Endothelial cell of umbilical vein (primary cell): ENCODE measurements around the gene SLC8A1. TPM values are rescaled to one million over a fixed set of nuclear protein-coding genes. Genes with fewer than 3 reads are reported as not detected.

Source experiments
- BruUV-seq: library from RNA; stranded (reverse); fragments of 400-500 nt; replicated peaks from 2 replicates; lab custom pipeline; 2021; lab: Mats Ljungman, UMichigan
- CTCF ChIA-PET: fragments of 300-600, 350-600 bp; sonication (Branson Sonifier 250); formaldehyde crosslinking; loops from one replicate; lab custom pipeline; 2021; ENCODE audit warnings: antibody characterized with exemption, inconsistent platforms; lab: Charles Lee
- POLR2A ChIA-PET: fragments of 300-600, 350-600 bp; sonication (Branson Sonifier 250); formaldehyde crosslinking; loops from one replicate; lab custom pipeline; 2021; ENCODE audit warnings: antibody characterized with exemption, inconsistent platforms; lab: Charles Lee
- DNase-seq: peaks from one replicate; pipeline ENCODE4 v3.0.0-alpha.2; 2011; ENCODE audit warnings: low read depth, low spot score
- FAIRE-seq: peaks from 2 replicates; lab custom pipeline; 2011; peaks lifted over from hg19 to GRCh38; lab: Jason Lieb, UNC
- H2AFZ ChIP-seq: 2 replicates; pipeline ENCODE4 v1.6.0; 2012; ENCODE audit warnings: low read depth, low read length, control low read depth, inconsistent platforms
- H3K27ac ChIP-seq: 2 replicates; pipeline ENCODE4 v1.5.1; 2011; ENCODE audit warnings: low read depth, mild to moderate bottlenecking, control low read depth, low read length, moderate library complexity; ENCODE audit not compliant: insufficient read depth
- H3K27me3 ChIP-seq, 2 experiments: 2 replicates each; pipeline versions ENCODE4 v1.6.0 to v1.6.1; 2011; ENCODE audit warnings: low read length in 2 of 2, mixed read lengths in 1 of 2; ENCODE audit not compliant: control insufficient read depth in 2 of 2, insufficient read depth in 2 of 2
- H3K36me3 ChIP-seq, 2 experiments: 2 replicates in 1 of 2; 3 replicates in 1 of 2; pipeline ENCODE4 v1.5.1; 2011; ENCODE audit warnings: low read length in 2 of 2, mild to moderate bottlenecking in 1 of 2, moderate library complexity in 1 of 2; ENCODE audit not compliant: control insufficient read depth in 2 of 2, insufficient read depth in 2 of 2; ENCODE audit errors: extremely low read depth in 1 of 2
- H3K4me1 ChIP-seq: 3 replicates; pipeline ENCODE4 v1.5.1; 2011; ENCODE audit warnings: mild to moderate bottlenecking, low read length; ENCODE audit not compliant: control insufficient read depth, insufficient read depth; ENCODE audit errors: extremely low read depth
- H3K4me2 ChIP-seq: 2 replicates; pipeline ENCODE4 v1.6.1; 2011; ENCODE audit warnings: low read length, control low read depth, mixed read lengths; ENCODE audit not compliant: insufficient read depth
- H3K4me3 ChIP-seq, 3 experiments: fragments of 200-600 bp in 1 of 3; sonication (generic), shearing (Covaris generic) in 1 of 3; replicated peaks in 1 of 3; 2 replicates each; pipeline ENCODE4 v1.5.1; 2011 to 2016; ENCODE audit warnings: control low read depth in 3 of 3, low read length in 3 of 3, mild to moderate bottlenecking in 2 of 3, inconsistent platforms in 1 of 3, low read depth in 1 of 3, moderate library complexity in 1 of 3; ENCODE audit not compliant: insufficient read depth in 1 of 3
- H3K79me2 ChIP-seq: 2 replicates; pipeline ENCODE4 v1.6.0; 2012; ENCODE audit warnings: low read length, inconsistent platforms; ENCODE audit not compliant: control insufficient read depth, insufficient read depth
- H3K9ac ChIP-seq: replicated peaks from 2 replicates; pipeline ENCODE3; 2011; ENCODE audit warnings: low read length, control low read depth; ENCODE audit not compliant: insufficient read depth; ENCODE audit errors: extremely low read depth
- H3K9me1 ChIP-seq: replicated peaks from 3 replicates; pipeline ENCODE4 v1.6.0; 2011; ENCODE audit warnings: mild to moderate bottlenecking, low read length; ENCODE audit not compliant: control insufficient read depth, insufficient read depth; ENCODE audit errors: extremely low read depth
- H3K9me3 ChIP-seq: replicated peaks from 2 replicates; pipeline ENCODE4 v1.5.1; 2012; ENCODE audit warnings: low read length, inconsistent platforms; ENCODE audit not compliant: control insufficient read depth, insufficient read depth
- H4K20me1 ChIP-seq: replicated peaks from 2 replicates; pipeline ENCODE3; 2011; ENCODE audit warnings: mild to moderate bottlenecking, low read length; ENCODE audit not compliant: control insufficient read depth, insufficient read depth; ENCODE audit errors: extremely low read depth
- EZH2 ChIP-seq: IDR thresholded peaks from 2 replicates; pipeline ENCODE4 v1.6.1; 2012; ENCODE audit warnings: borderline replicate concordance, low read depth, mild to moderate bottlenecking, moderate library complexity, low read length, inconsistent platforms; ENCODE audit not compliant: severe bottlenecking
- FOS ChIP-seq: IDR thresholded peaks from 2 replicates; pipeline ENCODE4 v1.6.1; 2011; ENCODE audit warnings: mild to moderate bottlenecking, low read length, moderate library complexity, borderline replicate concordance; ENCODE audit not compliant: insufficient read depth
- GATA2 ChIP-seq: IDR thresholded peaks from 2 replicates; pipeline ENCODE4 v1.7.0; 2011; ENCODE audit warnings: low read depth, mild to moderate bottlenecking, moderate library complexity, mixed read lengths, low read length; ENCODE audit not compliant: insufficient read length, insufficient read depth
- JUN ChIP-seq: IDR thresholded peaks from 2 replicates; pipeline ENCODE4 v1.6.1; 2011; ENCODE audit warnings: borderline replicate concordance, low read depth; ENCODE audit not compliant: insufficient read length, insufficient read depth
- MYC ChIP-seq: IDR thresholded peaks from one replicate; pipeline ENCODE4 v1.6.1; 2011; ENCODE audit warnings: mild to moderate bottlenecking, low read depth, low read length
- POLR2A ChIP-seq: IDR thresholded peaks from 2 replicates; pipeline ENCODE4 v1.6.1; 2012; ENCODE audit warnings: low read depth, mild to moderate bottlenecking, control low read depth, low read length
- POLR2AphosphoS5 ChIP-seq: IDR thresholded peaks from 2 replicates; pipeline ENCODE4 v1.6.1; 2012; ENCODE audit warnings: low read depth, mild to moderate bottlenecking, control low read depth, low read length, moderate library complexity; ENCODE audit not compliant: insufficient read depth
- dilution Hi-C: fragments of 300-500 bp; cut with MboI; formaldehyde crosslinking; loops from one replicate; pipeline ENCODE4 v1.15.0; 2019; ENCODE audit warnings: low sequenced_read_pairs; ENCODE audit not compliant: extremely low pct_ligation_motif_present
- intact Hi-C: fragments of 100-400 bp; cut with micrococcal nuclease; formaldehyde crosslinking; loops from one replicate; pipeline ENCODE4 v1.10.0; 2022
- polyA plus RNA-seq, 4 experiments: library from polyadenylated mRNA; depleted of rRNA in 3 of 4; stranded (reverse) in 3 of 4; unstranded in 1 of 4; fragments of >200 nt; gene quantifications; 2 replicates each; pipeline versions ENCODE4 v1.2.1 to v1.2.3, GENCODE V29; 2011 to 2012; ENCODE audit warnings: missing spikeins in 1 of 4
- total RNA-seq: library from RNA; stranded (reverse); gene quantifications from 2 replicates; pipeline ENCODE4 v1.2.3, GENCODE V29; 2021
- TF ChIP-seq, protein P1 (sequence below), 2 donors: IDR thresholded peaks; 1 replicate in 1 of 2; 2 replicates in 1 of 2; pipeline ENCODE4 v1.5.1; 2011; ENCODE audit warnings: low read length in 2 of 2, mild to moderate bottlenecking in 2 of 2, moderate library complexity in 2 of 2, control low read depth in 1 of 2, inconsistent platforms in 1 of 2, low read depth in 1 of 2; ENCODE audit not compliant: insufficient read depth in 1 of 2; ENCODE audit errors: extremely low read depth in 1 of 2
- TF ChIP-seq, protein P2 (sequence below): IDR thresholded peaks from 2 replicates; pipeline ENCODE4 v1.6.1; 2011; ENCODE audit not compliant: insufficient read depth, insufficient read length

Gene SLC8A1
- total and polyA plus RNA-seq, 2 donors (not counting 3 experiments of a cell fraction or from before 2014, with no cell fraction given): 0.19 to 1.8 TPM

DNA sequence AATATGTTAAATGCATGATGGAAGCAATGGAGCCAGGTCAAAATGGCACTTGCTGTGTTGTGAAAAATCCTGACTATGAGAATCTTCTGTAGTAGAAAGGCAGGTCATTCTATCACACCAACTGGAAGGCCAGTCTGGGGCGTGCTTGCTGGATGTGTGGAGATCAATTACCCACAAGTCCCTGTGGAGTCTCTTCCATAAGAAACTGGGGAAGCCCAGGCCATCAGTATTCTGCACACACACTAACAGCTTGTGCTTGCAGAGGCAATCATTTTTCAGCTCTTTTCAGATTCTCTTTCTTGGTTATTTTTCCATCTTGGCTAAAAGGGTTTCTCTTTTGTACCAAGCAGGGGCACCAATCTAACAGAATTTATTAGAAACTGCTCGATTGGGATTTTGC, 190.8 kb downstream of the SLC8A1 start:
- dilution Hi-C loops (no loop called here), intact Hi-C loops (no loop called here)
- no peak overlapping the region for H3K4me2 ChIP-seq
- DNase-seq: no peak
- no peak for FAIRE-seq
- TF ChIP-seq, protein P1, sequence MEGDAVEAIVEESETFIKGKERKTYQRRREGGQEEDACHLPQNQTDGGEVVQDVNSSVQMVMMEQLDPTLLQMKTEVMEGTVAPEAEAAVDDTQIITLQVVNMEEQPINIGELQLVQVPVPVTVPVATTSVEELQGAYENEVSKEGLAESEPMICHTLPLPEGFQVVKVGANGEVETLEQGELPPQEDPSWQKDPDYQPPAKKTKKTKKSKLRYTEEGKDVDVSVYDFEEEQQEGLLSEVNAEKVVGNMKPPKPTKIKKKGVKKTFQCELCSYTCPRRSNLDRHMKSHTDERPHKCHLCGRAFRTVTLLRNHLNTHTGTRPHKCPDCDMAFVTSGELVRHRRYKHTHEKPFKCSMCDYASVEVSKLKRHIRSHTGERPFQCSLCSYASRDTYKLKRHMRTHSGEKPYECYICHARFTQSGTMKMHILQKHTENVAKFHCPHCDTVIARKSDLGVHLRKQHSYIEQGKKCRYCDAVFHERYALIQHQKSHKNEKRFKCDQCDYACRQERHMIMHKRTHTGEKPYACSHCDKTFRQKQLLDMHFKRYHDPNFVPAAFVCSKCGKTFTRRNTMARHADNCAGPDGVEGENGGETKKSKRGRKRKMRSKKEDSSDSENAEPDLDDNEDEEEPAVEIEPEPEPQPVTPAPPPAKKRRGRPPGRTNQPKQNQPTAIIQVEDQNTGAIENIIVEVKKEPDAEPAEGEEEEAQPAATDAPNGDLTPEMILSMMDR (IDR thresholded peaks at IDR 0.05; ENCODE audit: extremely low read depth in 1 of 2, insufficient read depth in 1 of 2, low read depth in 1 of 2, low read length in 2 of 2): no peak
- no peak for TF ChIP-seq POLR2AphosphoS5
- TF ChIP-seq, protein P2, sequence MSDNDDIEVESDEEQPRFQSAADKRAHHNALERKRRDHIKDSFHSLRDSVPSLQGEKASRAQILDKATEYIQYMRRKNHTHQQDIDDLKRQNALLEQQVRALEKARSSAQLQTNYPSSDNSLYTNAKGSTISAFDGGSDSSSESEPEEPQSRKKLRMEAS: no peak
- no peak for TF ChIP-seq FOS
- no peak for TF ChIP-seq GATA2
- no peak for TF ChIP-seq JUN
- TF ChIP-seq MYC: no peak
- no peak for TF ChIP-seq POLR2A
- no peak for TF ChIP-seq EZH2
- no peak overlapping the region for H3K27ac ChIP-seq
- H3K79me2 ChIP-seq: no peaks in the 10 kb centered on the region
- POLR2A ChIA-PET: no interaction called here
- BruUV-seq: no TSS peak
- H3K9me3 ChIP-seq: no peaks in the 10 kb centered on the region
- no peaks in the 10 kb centered on the region for H3K36me3 ChIP-seq
- H3K4me3 ChIP-seq: no peak overlapping the region
- CTCF ChIA-PET: no interaction called here
- H3K9me1 ChIP-seq: no peaks in the 10 kb centered on the region
- H4K20me1 ChIP-seq: no peaks in the 10 kb centered on the region
- H3K9ac ChIP-seq: no peak overlapping the region
- H2AFZ ChIP-seq: no peak overlapping the region
- no peaks in the 10 kb centered on the region for H3K27me3 ChIP-seq
- H3K4me1 ChIP-seq: no peaks in the 10 kb centered on the region
